ENCODE data around the gene MEOX1.

- TF ChIP-seq RAD21 (IDR thresholded peaks at IDR 0.05; ENCODE audit: low read depth): no peak
- TF ChIP-seq MAX (IDR thresholded peaks at IDR 0.05): no peak
- no peak for TF ChIP-seq NFIC (IDR thresholded peaks at IDR 0.05)
- TF ChIP-seq TCF12 (IDR thresholded peaks at IDR 0.05; ENCODE audit: low read depth): no peak
- no peak for TF ChIP-seq REST (IDR thresholded peaks at IDR 0.05; ENCODE audit: low read depth)
- no peak for TF ChIP-seq TAF1 (IDR thresholded peaks at IDR 0.05; ENCODE audit: low read depth)
- no peak for TF ChIP-seq YY1 (IDR thresholded peaks at IDR 0.05; ENCODE audit: low read depth)
- no peak for TF ChIP-seq EP300 (IDR thresholded peaks at IDR 0.05; ENCODE audit: borderline replicate concordance)
- TF ChIP-seq EGR1 (IDR thresholded peaks at IDR 0.05): no peak
- no peak for TF ChIP-seq TEAD4 (IDR thresholded peaks at IDR 0.05)
- TF ChIP-seq CEBPB (IDR thresholded peaks at IDR 0.05): no peak
Measured at GRCh38 chr17:43628089-43628650, 33.6 kb downstream of the MEOX1 start.
